ENCODE results near the gene DNAJB12. TPM values are rescaled to one million over a fixed set of nuclear protein-coding genes. Genes with fewer than 3 reads are reported as not detected.

DNAJB12 gene
- total and polyA plus RNA-seq, 8 donors, result 2.3 to 43.2 (median 18.2) TPM

GRCh38 chr10:72364239-72364777 lies 9.6 kb upstream of the DNAJB12 start:
- 3 to 7% (median 5%) methylated on average over 11 to 12 of the region's 12 CpGs for WGBS, 5 donors
- no peaks in the 10 kb centered on the region for H3K9me3 ChIP-seq
- peaks cover 13 to 41% (median 36%) of the 10 kb centered on the region in 4 donors for H3K36me3 ChIP-seq
- H3K4me3 ChIP-seq, result peak overlapping the region in 2 of 4 donors; percentile 4 to 7
- H3K4me1 ChIP-seq, result peaks cover 5 to 16% (median 11%) of the 10 kb centered on the region in 4 donors
- DNase-seq, result peak; percentile 91 to 95
- TF ChIP-seq POLR2AphosphoS5 (IDR thresholded peaks at IDR 0.05), result peak; percentile 55 to 92 (median 66)
- no peak for TF ChIP-seq POLR2A (IDR thresholded peaks at IDR 0.05)
- peak in 5 of 7 experiments; percentile 87 to 99 (median 91) for TF ChIP-seq CTCF (IDR thresholded peaks at IDR 0.05)
- no peak for TF ChIP-seq EP300 (IDR thresholded peaks at IDR 0.05)
- H3K27me3 ChIP-seq, result no peaks in the 10 kb centered on the region
- intact Hi-C loops (cut with DNase I; ENCODE audit: low total_unique reads), result loop anchor here (10.0 kb wide), 1 partner anchor 470 kb away; no protein-coding TSS in a partner anchor
- peak overlapping the region; percentile 9 to 48 (median 44) for H3K27ac ChIP-seq

- intact Hi-C loops (cut with DNase I; ENCODE audit: low total_unique reads), result no loop called here
- Histone ChIP-seq H3K36me3 (peaks cover 0 to 13% (median 0%) of the 10 kb centered on the region in 4 donors), H3K27ac (no peak overlapping the region), H3K9me3 (no peaks in the 10 kb centered on the region), H3K4me1 (peaks cover 12 to 27% (median 23%) of the 10 kb centered on the region in 4 donors), H3K4me3 (no peak overlapping the region), H3K27me3 (no peaks in the 10 kb centered on the region)
- TF ChIP-seq CTCF (IDR thresholded peaks at IDR 0.05) (no peak), POLR2A (IDR thresholded peaks at IDR 0.05) (no peak), POLR2AphosphoS5 (IDR thresholded peaks at IDR 0.05) (no peak), EP300 (IDR thresholded peaks at IDR 0.05) (no peak)
- 64 to 72% (median 69%) methylated on average over 4 of the region's 4 CpGs for WGBS, 5 donors
- no peak for DNase-seq
Measured at GRCh38 chr10:72356987-72357386, 2.3 kb upstream of the DNAJB12 start.

- no peak overlapping the region for H3K27ac ChIP-seq
- H3K36me3 ChIP-seq, result peaks cover 3 to 20% (median 6%) of the 10 kb centered on the region in 4 donors
- H3K27me3 ChIP-seq, result no peaks in the 10 kb centered on the region
- DNase-seq, result no peak
- TF ChIP-seq POLR2AphosphoS5 (IDR thresholded peaks at IDR 0.05) (no peak), EP300 (IDR thresholded peaks at IDR 0.05) (no peak), CTCF (IDR thresholded peaks at IDR 0.05) (no peak), POLR2A (IDR thresholded peaks at IDR 0.05) (no peak)
- whole genome bisulfite sequencing, 5 donors, result 90 to 97% (median 94%) methylated on average over 6 of the region's 6 CpGs
- H3K4me3 ChIP-seq, result no peak overlapping the region
- H3K9me3 ChIP-seq, result no peaks in the 10 kb centered on the region
- peaks cover 12 to 36% (median 27%) of the 10 kb centered on the region in 4 donors for H3K4me1 ChIP-seq
- intact Hi-C loops (cut with DNase I; ENCODE audit: low total_unique reads), result no loop called here
Measured at GRCh38 chr10:72356115-72356514, 1.4 kb upstream of the DNAJB12 start.

- H3K27ac ChIP-seq, result peak overlapping the region; percentile 95 to 97 (median 96)
- H3K27me3 ChIP-seq, result no peaks in the 10 kb centered on the region
- intact Hi-C loops (cut with DNase I; ENCODE audit: low total_unique reads), result no loop called here
- peak overlapping the region; percentile 83 to 99 (median 92) for H3K4me3 ChIP-seq
- DNase-seq, result no peak
- WGBS, 5 donors, result 29 to 37% (median 33%) methylated on average over 7 of the region's 7 CpGs
- no peaks in the 10 kb centered on the region for H3K9me3 ChIP-seq
- peaks cover 12 to 45% (median 32%) of the 10 kb centered on the region in 4 donors for H3K4me1 ChIP-seq
- peaks cover 6 to 29% (median 14%) of the 10 kb centered on the region in 4 donors for H3K36me3 ChIP-seq
- no peak for TF ChIP-seq CTCF (IDR thresholded peaks at IDR 0.05)
- TF ChIP-seq POLR2AphosphoS5 (IDR thresholded peaks at IDR 0.05), result no peak
- no peak for TF ChIP-seq EP300 (IDR thresholded peaks at IDR 0.05)
- no peak for TF ChIP-seq POLR2A (IDR thresholded peaks at IDR 0.05)
Measured at GRCh38 chr10:72355214-72355555, 466 bp upstream of the DNAJB12 start.
